Thyroid gland (tissue), 4 donors: Measurements from ENCODE around the gene SLC35F3. TPM values are rescaled to one million over a fixed set of nuclear protein-coding genes. Genes with fewer than 3 reads are reported as not detected.
"Not testable (repeated sequence)": the region's sequence is repeated elsewhere in the genome, so short reads cannot be mapped to it uniquely, and the experiment has no call there.

Experiments
- DNase-seq, 2 donors: peaks; one replicate each; pipeline ENCODE4 v3.0.0-alpha.2; 2019
- H3K27ac ChIP-seq, 3 donors: fragments of 200-600 bp; sonication (generic); 1 replicate in 2 of 3; 2 replicates in 1 of 3; pipeline ENCODE4 v1.5.1; 2016 to 2019; ENCODE audit warnings: mild to moderate bottlenecking in 1 of 3, moderate library complexity in 1 of 3
- H3K27me3 ChIP-seq: fragments of 200-600 bp; sonication (generic); one replicate; pipeline ENCODE4 v1.5.1; 2019
- H3K36me3 ChIP-seq, 2 donors: fragments of 200-600 bp; sonication (generic); one replicate each; pipeline ENCODE4 v1.5.1; 2016 to 2019
- H3K4me1 ChIP-seq, 2 donors: fragments of 200-600 bp; sonication (generic); one replicate each; pipeline ENCODE4 v1.5.1; 2017 to 2019
- H3K4me3 ChIP-seq, 3 donors: fragments of 200-600 bp; sonication (generic); replicated peaks in 1 of 3; 1 replicate in 2 of 3; 2 replicates in 1 of 3; pipeline ENCODE4 v1.5.1; 2016; ENCODE audit warnings: mild to moderate bottlenecking in 1 of 3
- H3K9me3 ChIP-seq: fragments of 200-600 bp; sonication (generic); one replicate; pipeline ENCODE4 v1.5.1; 2017
- POLR2A ChIP-seq, 2 donors: fragments of 450-650 bp; IDR thresholded peaks; one replicate each; pipeline ENCODE4 v1.6.1; 2017; ENCODE audit warnings: antibody characterized with exemption in 2 of 2, mild to moderate bottlenecking in 2 of 2, moderate library complexity in 1 of 2
- WGBS, 2 donors: methylation state at CpG; one replicate each; pipeline ENCODE4 v1.1.5; 2017; 5-methylcytosine and 5-hydroxymethylcytosine counted together
- intact Hi-C: fragments of 100-400 bp; cut with DNase I; formaldehyde crosslinking; loops from one replicate; pipeline ENCODE4 v1.15.1; 2023
- total RNA-seq, 4 donors: library from RNA; depleted of rRNA; stranded (reverse); fragments of >200 nt; gene quantifications; one replicate each; pipeline ENCODE4 v1.2.3, GENCODE V29; 2016
- TF ChIP-seq, protein P1 (sequence below), 6 experiments: fragments of 200-600 bp in 3 of 6; fragments of 450-650 bp in 3 of 6; sonication (generic) in 3 of 6; IDR thresholded peaks; one replicate each; pipeline ENCODE4 v1.5.1; 2016 to 2019; ENCODE audit warnings: antibody characterized with exemption in 6 of 6, mild to moderate bottlenecking in 2 of 6, inconsistent platforms in 1 of 6, moderate library complexity in 1 of 6

SLC35F3 gene
- total RNA-seq, 4 donors from 2014 or later = 0.89 to 1.9 (median 1.5) TPM; not detected in 1

DNA sequence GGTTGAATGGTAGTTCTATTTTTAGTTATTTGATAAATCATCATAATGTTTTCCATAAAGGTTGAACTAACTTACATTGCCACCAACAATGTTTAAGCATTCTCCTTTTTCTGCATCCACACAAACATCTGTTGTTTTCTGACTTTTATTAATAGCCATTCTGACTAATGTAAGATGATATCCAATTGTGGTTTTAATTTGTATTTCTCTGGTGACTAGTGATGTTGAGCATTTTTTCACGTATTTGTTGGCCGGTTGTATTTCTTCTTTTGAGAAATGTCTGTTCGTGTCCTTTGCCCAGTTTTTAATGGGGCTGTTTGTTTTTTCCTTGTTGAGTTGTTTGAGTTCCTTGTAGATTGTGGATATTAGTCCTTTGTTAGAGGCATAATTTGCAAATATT, 24.6 kb upstream of the SLC35F3 start:
- TF ChIP-seq, protein P1, sequence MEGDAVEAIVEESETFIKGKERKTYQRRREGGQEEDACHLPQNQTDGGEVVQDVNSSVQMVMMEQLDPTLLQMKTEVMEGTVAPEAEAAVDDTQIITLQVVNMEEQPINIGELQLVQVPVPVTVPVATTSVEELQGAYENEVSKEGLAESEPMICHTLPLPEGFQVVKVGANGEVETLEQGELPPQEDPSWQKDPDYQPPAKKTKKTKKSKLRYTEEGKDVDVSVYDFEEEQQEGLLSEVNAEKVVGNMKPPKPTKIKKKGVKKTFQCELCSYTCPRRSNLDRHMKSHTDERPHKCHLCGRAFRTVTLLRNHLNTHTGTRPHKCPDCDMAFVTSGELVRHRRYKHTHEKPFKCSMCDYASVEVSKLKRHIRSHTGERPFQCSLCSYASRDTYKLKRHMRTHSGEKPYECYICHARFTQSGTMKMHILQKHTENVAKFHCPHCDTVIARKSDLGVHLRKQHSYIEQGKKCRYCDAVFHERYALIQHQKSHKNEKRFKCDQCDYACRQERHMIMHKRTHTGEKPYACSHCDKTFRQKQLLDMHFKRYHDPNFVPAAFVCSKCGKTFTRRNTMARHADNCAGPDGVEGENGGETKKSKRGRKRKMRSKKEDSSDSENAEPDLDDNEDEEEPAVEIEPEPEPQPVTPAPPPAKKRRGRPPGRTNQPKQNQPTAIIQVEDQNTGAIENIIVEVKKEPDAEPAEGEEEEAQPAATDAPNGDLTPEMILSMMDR (IDR thresholded peaks at IDR 0.05) = no peak
- TF ChIP-seq POLR2A (IDR thresholded peaks at IDR 0.05) = no peak

DNA sequence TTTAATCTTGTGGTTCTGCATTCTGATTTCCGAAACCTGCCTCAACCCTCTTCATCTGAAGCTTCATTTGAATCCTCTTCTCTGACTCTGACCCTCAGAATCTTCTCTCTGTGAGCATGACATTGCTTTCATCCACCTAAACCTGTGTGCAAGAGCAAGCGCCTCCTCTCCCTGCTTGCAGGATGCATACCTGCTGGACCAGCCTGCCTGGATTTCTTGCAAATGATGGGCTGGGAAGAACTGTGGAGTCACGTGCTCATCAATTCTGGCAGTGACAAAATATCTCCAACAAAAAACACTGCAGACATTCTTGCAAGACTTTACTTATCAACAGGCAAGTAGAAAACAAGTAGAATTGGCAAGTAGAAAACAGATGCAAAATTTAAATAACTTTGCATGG, 20.8 kb upstream of the SLC35F3 start:
- no peak for DNase-seq
- Histone ChIP-seq H3K4me1 (no peaks in the 10 kb centered on the region), H3K36me3 (no peaks in the 10 kb centered on the region), H3K9me3 (no peaks in the 10 kb centered on the region), H3K27me3 (no peaks in the 10 kb centered on the region), H3K27ac (no peak overlapping the region), H3K4me3 (no peak overlapping the region)
- TF ChIP-seq, protein P1 (IDR thresholded peaks at IDR 0.05) = no peak
- TF ChIP-seq POLR2A (IDR thresholded peaks at IDR 0.05) = no peak
- WGBS, 2 donors = 66 to 70% methylated on average over 3 of the region's 3 CpGs
- intact Hi-C loops = no loop called here

More for the DNA sequence above, 24.6 kb upstream of the SLC35F3 start:
- H3K4me1 ChIP-seq = no peaks in the 10 kb centered on the region
- 83 to 89% methylated on average over 3 of the region's 3 CpGs for WGBS, 2 donors
- no peak overlapping the region for H3K27ac ChIP-seq
- H3K36me3 ChIP-seq = no peaks in the 10 kb centered on the region
- H3K27me3 ChIP-seq = no peaks in the 10 kb centered on the region
- no peak for DNase-seq
- H3K9me3 ChIP-seq = no peaks in the 10 kb centered on the region
- intact Hi-C loops = no loop called here
- H3K4me3 ChIP-seq = no peak overlapping the region

DNA sequence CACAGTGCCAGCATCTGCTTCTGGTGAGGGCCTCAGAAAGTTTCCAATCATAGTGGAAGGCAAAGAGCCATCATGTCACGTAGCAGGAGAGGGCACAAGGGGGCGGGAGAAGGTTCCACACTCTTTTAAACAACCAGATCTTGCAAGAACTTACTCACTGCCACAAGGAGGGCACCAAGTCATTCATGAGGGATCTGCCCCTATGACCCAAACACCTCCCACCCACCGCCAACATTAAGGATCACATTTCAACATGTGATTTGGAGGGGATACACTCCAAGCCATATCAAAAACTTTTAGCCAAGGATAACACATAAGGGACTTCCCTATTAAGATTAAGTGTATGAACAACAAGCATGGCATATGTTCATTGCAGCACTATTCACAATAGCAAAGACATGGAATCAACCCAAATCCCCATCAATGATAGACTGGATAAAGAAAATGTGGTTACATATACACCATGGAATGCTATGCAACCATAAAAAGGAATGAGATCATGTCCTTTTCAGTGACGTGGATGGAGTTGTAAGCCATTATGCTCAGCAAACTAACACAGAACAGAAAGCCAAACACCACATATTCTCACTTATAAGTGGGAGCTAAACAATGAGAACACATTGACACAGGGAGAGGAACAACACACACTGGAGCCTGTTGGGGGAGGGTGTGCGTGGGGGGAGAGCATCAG, 19.9 kb upstream of the SLC35F3 start:
- no peak for TF ChIP-seq POLR2A (IDR thresholded peaks at IDR 0.05)
- TF ChIP-seq, protein P1 (IDR thresholded peaks at IDR 0.05) = no peak
- H3K4me1 ChIP-seq = no peaks in the 10 kb centered on the region
- WGBS, 2 donors = 73 to 74% methylated on average over 5 of the region's 5 CpGs
- no peak overlapping the region for H3K4me3 ChIP-seq
- no peaks in the 10 kb centered on the region for H3K9me3 ChIP-seq
- H3K36me3 ChIP-seq = no peaks in the 10 kb centered on the region
- no peak overlapping the region for H3K27ac ChIP-seq
- intact Hi-C loops = no loop called here
- no peaks in the 10 kb centered on the region for H3K27me3 ChIP-seq
- DNase-seq = no peak

DNA sequence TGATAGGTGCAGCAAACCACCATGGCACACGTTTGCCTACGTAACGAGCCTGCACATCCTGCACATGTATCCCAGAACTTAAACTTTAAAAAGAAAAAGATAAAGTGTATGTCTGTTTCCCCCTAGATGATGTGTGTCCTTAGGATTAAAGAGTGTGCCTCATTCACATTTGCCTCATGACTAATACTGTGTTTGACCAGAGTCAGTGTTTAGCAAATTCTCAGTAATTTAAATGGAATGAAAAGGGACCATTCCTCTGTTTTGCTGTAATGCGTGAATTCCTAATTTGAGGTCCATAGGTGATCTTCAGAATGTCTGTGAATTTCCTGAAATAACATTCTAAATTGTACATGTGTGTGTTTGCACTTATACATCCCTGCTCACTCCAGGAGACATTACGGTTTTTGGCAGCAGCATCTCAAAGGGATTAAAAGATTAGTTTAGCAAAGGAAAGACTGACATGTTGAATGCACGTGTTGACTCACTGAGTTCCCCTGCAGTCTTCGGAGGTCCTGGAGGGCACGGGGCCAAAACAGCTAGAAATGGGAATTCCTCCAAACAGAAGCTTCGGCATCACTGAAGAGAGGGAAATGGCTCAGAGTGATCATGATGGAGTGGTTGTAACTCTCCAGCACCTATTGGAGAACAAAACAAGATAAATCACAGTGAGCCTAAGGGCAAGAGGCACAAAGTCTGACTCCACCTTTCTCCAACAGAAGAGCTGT, 19.1 kb upstream of the SLC35F3 start:
- H3K27ac ChIP-seq = no peak overlapping the region
- H3K27me3 ChIP-seq = no peaks in the 10 kb centered on the region
- intact Hi-C loops = no loop called here
- 52 to 57% methylated on average over 9 of the region's 9 CpGs for WGBS, 2 donors
- no peak for DNase-seq
- no peaks in the 10 kb centered on the region for H3K4me1 ChIP-seq
- TF ChIP-seq POLR2A (IDR thresholded peaks at IDR 0.05) = no peak
- TF ChIP-seq, protein P1 (IDR thresholded peaks at IDR 0.05) = no peak
- H3K9me3 ChIP-seq = no peaks in the 10 kb centered on the region
- no peaks in the 10 kb centered on the region for H3K36me3 ChIP-seq
- H3K4me3 ChIP-seq = no peak overlapping the region

DNA sequence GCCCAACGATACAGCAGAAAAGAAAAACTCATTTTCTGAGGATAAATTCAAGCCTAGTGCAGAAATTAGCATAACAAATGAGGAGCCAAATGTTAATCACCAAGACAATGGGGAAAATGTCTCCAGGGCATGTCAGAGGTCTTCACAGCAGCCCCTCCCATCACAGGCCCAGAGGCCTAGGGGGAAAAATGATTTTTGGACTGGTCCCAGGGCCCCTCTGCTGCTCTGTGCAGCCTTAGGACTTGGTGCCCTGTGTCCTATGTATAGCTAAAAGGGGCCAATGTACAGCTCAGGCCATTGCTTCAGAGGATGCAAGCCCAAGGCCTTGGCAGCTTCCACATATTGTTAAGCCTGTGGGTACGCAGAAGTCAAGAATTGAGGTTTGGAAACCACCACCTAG, 13.3 kb upstream of the SLC35F3 start:
- H3K27me3 ChIP-seq, intact Hi-C loops, H3K4me3 ChIP-seq, H3K9me3 ChIP-seq, H3K36me3 ChIP-seq, H3K4me1 ChIP-seq, H3K27ac ChIP-seq, DNase-seq: not testable (repeated sequence)
- WGBS, 2 donors = 88% methylated on average over 2 of the region's 2 CpGs
